ENCODE data around the gene KCNH1. TPM values are rescaled to one million over a fixed set of nuclear protein-coding genes. Genes with fewer than 3 reads are reported as not detected.

KCNH1 gene
- total and polyA plus RNA-seq, 7 donors, result 0.10 to 0.22 (median 0.17) TPM

GRCh38 chr1:210786546-210786945, 347.4 kb downstream of the KCNH1 start:
- Histone ChIP-seq H3K4me3 (no peak overlapping the region), H3K27ac (no peak overlapping the region), H3K36me3 (ENCODE audit: insufficient read depth in 1 of 2, low read depth in 1 of 2) (no peaks in the 10 kb centered on the region), H3K9me3 (no peaks in the 10 kb centered on the region), H3K27me3 (ENCODE audit: insufficient read depth in 3 of 3, low read length in 2 of 3) (no peaks in the 10 kb centered on the region), H3K4me1 (no peaks in the 10 kb centered on the region)
- ATAC-seq, result no peak
- no peak for TF ChIP-seq CTCF (IDR thresholded peaks at IDR 0.05)
- WGBS, 3 donors, result 66 to 83% (median 81%) methylated on average over 1 of the region's 1 CpG
- intact Hi-C loops (cut with DNase I), result no loop called here
- no peak for DNase-seq

- 72 to 83% (median 79%) methylated on average over 1 of the region's 1 CpG for WGBS, 3 donors
- no peak overlapping the region for H3K4me3 ChIP-seq
- no peaks in the 10 kb centered on the region for H3K9me3 ChIP-seq
- TF ChIP-seq CTCF (IDR thresholded peaks at IDR 0.05), result no peak
- H3K4me1 ChIP-seq, result no peaks in the 10 kb centered on the region
- H3K27ac ChIP-seq, result no peak overlapping the region
- no peaks in the 10 kb centered on the region for H3K27me3 ChIP-seq (ENCODE audit: insufficient read depth in 3 of 3, low read length in 2 of 3)
- H3K36me3 ChIP-seq (ENCODE audit: insufficient read depth in 1 of 2, low read depth in 1 of 2), result no peaks in the 10 kb centered on the region
- DNase-seq, result no peak
- intact Hi-C loops (cut with DNase I), result no loop called here
- no peak for ATAC-seq
Observed at GRCh38 chr1:210783925-210784324, 350.0 kb downstream of the KCNH1 start.

GRCh38 chr1:210781652-210782051, 352.3 kb downstream of the KCNH1 start:
- 56 to 61% (median 57%) methylated on average over 5 of the region's 5 CpGs for WGBS, 3 donors
- intact Hi-C loops (cut with DNase I), result no loop called here
- H3K27ac ChIP-seq, result no peak overlapping the region
- H3K4me1 ChIP-seq, result no peaks in the 10 kb centered on the region
- no peaks in the 10 kb centered on the region for H3K36me3 ChIP-seq (ENCODE audit: insufficient read depth in 1 of 2, low read depth in 1 of 2)
- DNase-seq (no peak), ATAC-seq (no peak)
- no peak overlapping the region for H3K4me3 ChIP-seq
- H3K9me3 ChIP-seq, result no peaks in the 10 kb centered on the region
- no peak for TF ChIP-seq CTCF (IDR thresholded peaks at IDR 0.05)
- no peaks in the 10 kb centered on the region for H3K27me3 ChIP-seq (ENCODE audit: insufficient read depth in 3 of 3, low read length in 2 of 3)

- intact Hi-C loops (cut with DNase I), result no loop called here
- Histone ChIP-seq H3K9me3 (no peaks in the 10 kb centered on the region), H3K4me3 (no peak overlapping the region), H3K36me3 (ENCODE audit: insufficient read depth in 1 of 2, low read depth in 1 of 2) (no peaks in the 10 kb centered on the region), H3K4me1 (no peaks in the 10 kb centered on the region), H3K27me3 (ENCODE audit: insufficient read depth in 3 of 3, low read length in 2 of 3) (no peaks in the 10 kb centered on the region), H3K27ac (no peak overlapping the region)
- no peak for DNase-seq
- WGBS, 3 donors, result 24 to 27% (median 26%) methylated on average over 3 of the region's 3 CpGs
- ATAC-seq, result peak in 1 of 4 donors; percentile 57
- no peak for TF ChIP-seq CTCF (IDR thresholded peaks at IDR 0.05)
Observed at GRCh38 chr1:210779269-210779668, 354.7 kb downstream of the KCNH1 start.

- intact Hi-C loops (cut with DNase I), result no loop called here
- no peak for TF ChIP-seq CTCF (IDR thresholded peaks at IDR 0.05)
- H3K27ac ChIP-seq, result no peak overlapping the region
- no peaks in the 10 kb centered on the region for H3K4me1 ChIP-seq
- DNase-seq (no peak), ATAC-seq (no peak)
- 80 to 85% (median 80%) methylated on average over 2 of the region's 2 CpGs for WGBS, 3 donors
- H3K9me3 ChIP-seq, result no peaks in the 10 kb centered on the region
- no peak overlapping the region for H3K4me3 ChIP-seq
- no peaks in the 10 kb centered on the region for H3K27me3 ChIP-seq (ENCODE audit: insufficient read depth in 3 of 3, low read length in 2 of 3)
- H3K36me3 ChIP-seq (ENCODE audit: insufficient read depth in 1 of 2, low read depth in 1 of 2), result no peaks in the 10 kb centered on the region
Observed at GRCh38 chr1:210777914-210778313, 356.0 kb downstream of the KCNH1 start.

Measured in psoas muscle (tissue), 8 donors.